Adrenal gland (tissue), 12 donors: ENCODE measurements around the gene MANSC4. TPM values are rescaled to one million over a fixed set of nuclear protein-coding genes. Genes with fewer than 3 reads are reported as not detected.
"Not testable (repeated sequence)": the region's sequence is repeated elsewhere in the genome, so short reads cannot be mapped to it uniquely, and the experiment has no call there.

Source experiments
- DNase-seq, 7 donors: peaks; one replicate each; pipeline ENCODE4 v3.0.0-alpha.2; 2019 to 2020
- H3K27ac ChIP-seq, 5 donors: fragments of 200-600 bp; sonication (generic) in 4 of 5; 1 replicate in 3 of 5; 2 replicates in 2 of 5; pipeline versions ENCODE4 v1.5.1 to v1.8.0; 2016 to 2020; ENCODE audit warnings: mild to moderate bottlenecking in 1 of 5
- H3K27me3 ChIP-seq: fragments of 200-600 bp; 2 replicates; pipeline ENCODE4 v1.8.0; 2021
- H3K36me3 ChIP-seq, 2 donors: fragments of 200-600 bp; replicated peaks in 1 of 2; 1 replicate in 1 of 2; 2 replicates in 1 of 2; pipeline versions ENCODE4 v1.5.1 to v1.8.0; 2018 to 2022
- H3K4me1 ChIP-seq, 2 donors: fragments of 200-600 bp; replicated peaks in 1 of 2; 1 replicate in 1 of 2; 2 replicates in 1 of 2; pipeline versions ENCODE4 v1.5.1 to v1.8.0; 2018 to 2021
- H3K4me3 ChIP-seq, 4 donors: fragments of 200-600 bp; sonication (generic) in 3 of 4; one replicate each; pipeline ENCODE4 v1.5.1; 2016 to 2018
- H3K9me3 ChIP-seq, 3 donors: fragments of 200-600 bp; sonication (generic) in 1 of 3; replicated peaks in 1 of 3; 1 replicate in 2 of 3; 2 replicates in 1 of 3; pipeline versions ENCODE4 v1.5.1 to v1.8.0; 2016 to 2021
- POLR2A ChIP-seq, 2 donors: fragments of 450-650 bp; IDR thresholded peaks; one replicate each; pipeline ENCODE4 v1.6.1; 2017; ENCODE audit warnings: antibody characterized with exemption in 2 of 2, mild to moderate bottlenecking in 2 of 2, moderate library complexity in 1 of 2
- WGBS, 4 donors: extraction: QIAGEN DNeasy Blood & Tissue Kit in 2 of 4; methylation state at CpG; one replicate each; pipeline versions ENCODE4 v1.1.5 to v1.1.7; 2013 to 2017; 5-methylcytosine and 5-hydroxymethylcytosine counted together
- intact Hi-C, 2 donors: fragments of 100-400 bp; cut with DNase I; formaldehyde crosslinking; loops; one replicate each; pipeline versions ENCODE4 v1.14.1 to v1.15.0; 2022 to 2023
- polyA plus RNA-seq, 3 donors: library from polyadenylated mRNA; stranded (reverse); fragments of 200-250 nt in 2 of 3; fragments of 350-450 nt in 1 of 3; fragmentation: Illumina TruSeq in 1 of 3; extraction: RNeasy Lipid Tissue Mini Kit (QIAGEN cat#74804) in 1 of 3; gene quantifications; one replicate each; pipeline ENCODE4 v1.2.3, GENCODE V29; 2013 to 2014
- total RNA-seq, 9 donors: library from RNA; depleted of rRNA in 4 of 9; stranded (reverse); fragments of >200 nt in 4 of 9; fragments of 120-200 nt in 1 of 9; fragmentation: NEBNext Ultra II Directional in 1 of 9; extraction: Animal tissue kit (Norgen Biotek cat#: 25700) in 1 of 9; gene quantifications; one replicate each; pipeline versions ENCODE4 v1.1.0 to v1.2.4, GENCODE V29; 2013 to 2023
- TF ChIP-seq, protein P1 (sequence below), 6 experiments: fragments of 450-650 bp in 4 of 6; fragments of 200-600 bp in 2 of 6; sonication (generic) in 1 of 6; IDR thresholded peaks; 1 replicate in 5 of 6; 2 replicates in 1 of 6; pipeline versions ENCODE4 v1.5.1 to v1.8.0; 2016 to 2021; ENCODE audit warnings: antibody characterized with exemption in 6 of 6, mild to moderate bottlenecking in 2 of 6, moderate library complexity in 1 of 6
- donor health status: healthy with polysubstance abuse.
- donor health status: Bipolar disorder and iron deficiency.
- donor health status: DM: yes; HTN: yes; CAD: no.
- donor health status: DM: no; HTN: no; CAD: no.
- donor health status: DM: no; HTN: no; CAD: no.
- donor health status: DM: yes; HTN: yes; CAD: no.

Gene MANSC4
- total and polyA plus RNA-seq, 12 donors = 0.07 to 0.11 TPM; not detected in 10

DNA sequence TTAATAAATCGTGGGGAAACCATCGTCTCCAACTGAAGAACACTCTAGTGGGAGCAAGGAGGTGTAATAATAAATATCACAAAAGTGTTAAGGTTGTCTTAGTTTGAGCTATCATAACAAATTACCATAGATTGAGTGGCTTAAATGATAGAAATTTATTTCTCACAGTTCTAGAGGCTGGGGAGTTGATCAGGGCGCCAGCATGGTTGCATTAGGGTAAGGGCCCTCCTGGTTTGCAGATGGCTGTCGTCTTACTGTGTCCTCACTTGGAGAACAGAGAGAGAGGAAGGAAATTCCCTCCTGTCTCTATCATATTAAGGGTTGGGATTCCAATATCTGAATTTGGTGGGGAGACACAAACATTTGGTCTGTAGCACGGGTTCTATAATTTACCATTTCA is 36.4 kb downstream of the MANSC4 start:
- Histone ChIP-seq H3K9me3 (no peaks in the 10 kb centered on the region), H3K36me3 (no peaks in the 10 kb centered on the region), H3K27me3 (no peaks in the 10 kb centered on the region), H3K4me3 (no peak overlapping the region), H3K4me1 (peaks cover 7 to 11% of the 10 kb centered on the region in 2 donors), H3K27ac (no peak overlapping the region)
- intact Hi-C loops = no loop called here
- TF ChIP-seq, protein P1, sequence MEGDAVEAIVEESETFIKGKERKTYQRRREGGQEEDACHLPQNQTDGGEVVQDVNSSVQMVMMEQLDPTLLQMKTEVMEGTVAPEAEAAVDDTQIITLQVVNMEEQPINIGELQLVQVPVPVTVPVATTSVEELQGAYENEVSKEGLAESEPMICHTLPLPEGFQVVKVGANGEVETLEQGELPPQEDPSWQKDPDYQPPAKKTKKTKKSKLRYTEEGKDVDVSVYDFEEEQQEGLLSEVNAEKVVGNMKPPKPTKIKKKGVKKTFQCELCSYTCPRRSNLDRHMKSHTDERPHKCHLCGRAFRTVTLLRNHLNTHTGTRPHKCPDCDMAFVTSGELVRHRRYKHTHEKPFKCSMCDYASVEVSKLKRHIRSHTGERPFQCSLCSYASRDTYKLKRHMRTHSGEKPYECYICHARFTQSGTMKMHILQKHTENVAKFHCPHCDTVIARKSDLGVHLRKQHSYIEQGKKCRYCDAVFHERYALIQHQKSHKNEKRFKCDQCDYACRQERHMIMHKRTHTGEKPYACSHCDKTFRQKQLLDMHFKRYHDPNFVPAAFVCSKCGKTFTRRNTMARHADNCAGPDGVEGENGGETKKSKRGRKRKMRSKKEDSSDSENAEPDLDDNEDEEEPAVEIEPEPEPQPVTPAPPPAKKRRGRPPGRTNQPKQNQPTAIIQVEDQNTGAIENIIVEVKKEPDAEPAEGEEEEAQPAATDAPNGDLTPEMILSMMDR (IDR thresholded peaks at IDR 0.05) = no peak
- TF ChIP-seq POLR2A (IDR thresholded peaks at IDR 0.05) = no peak
- WGBS, 4 donors = 96 to 99% (median 97%) methylated on average over 5 of the region's 5 CpGs
- DNase-seq = no peak

DNA sequence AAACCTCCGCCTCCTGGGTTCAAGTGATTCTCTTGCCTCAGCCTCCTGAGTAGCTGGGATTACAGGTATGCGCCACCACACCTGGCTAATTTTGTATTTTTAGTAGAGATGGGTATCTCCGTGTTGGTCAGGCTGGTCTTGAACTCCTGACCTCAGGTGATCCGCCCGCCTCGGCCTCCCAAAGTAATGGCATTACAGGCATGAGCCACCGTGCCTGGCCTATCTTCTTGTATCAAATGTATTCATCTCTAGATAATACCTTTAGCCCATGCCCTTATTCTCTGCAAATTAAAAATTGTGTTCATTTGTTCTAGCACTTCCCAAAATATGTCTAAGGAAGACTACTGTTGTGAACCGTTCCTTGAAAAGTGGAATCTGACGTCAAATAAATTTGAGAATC is 45.7 kb downstream of the MANSC4 start:
- WGBS, 4 donors = 88 to 94% (median 91%) methylated on average over 9 of the region's 9 CpGs

DNA sequence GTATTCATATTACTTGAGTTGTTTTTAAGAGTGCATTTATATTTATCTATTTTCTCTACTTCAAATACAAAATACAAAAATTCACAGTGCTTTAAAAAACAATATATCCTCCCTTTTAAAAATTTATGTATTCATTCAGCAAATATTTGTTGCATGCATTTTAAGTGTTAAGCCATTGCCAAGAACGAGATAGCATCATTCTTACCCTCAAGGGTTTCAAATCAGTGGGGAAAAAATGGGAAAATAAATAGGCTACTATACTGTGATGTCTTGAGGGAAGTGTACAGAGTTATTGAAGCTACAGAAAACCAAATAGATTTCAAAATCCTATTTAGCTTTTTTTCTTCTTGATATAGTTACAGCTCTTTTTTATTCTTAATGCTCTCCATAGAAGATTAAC is 46.2 kb downstream of the MANSC4 start:
- H3K4me1 ChIP-seq = no peaks in the 10 kb centered on the region
- H3K27me3 ChIP-seq = no peaks in the 10 kb centered on the region
- intact Hi-C loops = loop anchor here (5.0 to 10.0 kb wide), 3 partner anchors 81 to 209 kb away; no protein-coding TSS in a partner anchor
- no peak overlapping the region for H3K27ac ChIP-seq
- TF ChIP-seq POLR2A (IDR thresholded peaks at IDR 0.05) = no peak
- TF ChIP-seq, protein P1 (IDR thresholded peaks at IDR 0.05) = no peak
- WGBS, 4 donors = 91 to 97% (median 94%) methylated on average over 1 of the region's 1 CpG
- no peak overlapping the region for H3K4me3 ChIP-seq
- H3K36me3 ChIP-seq = peaks cover 0 to 15% of the 10 kb centered on the region in 2 donors
- no peak for DNase-seq
- H3K9me3 ChIP-seq = no peaks in the 10 kb centered on the region

More for the DNA sequence above, 45.7 kb downstream of the MANSC4 start:
- intact Hi-C loops = loop anchor here (5.0 to 10.0 kb wide), 3 partner anchors 80 to 208 kb away; no protein-coding TSS in a partner anchor
- H3K36me3 ChIP-seq = peaks cover 0 to 15% of the 10 kb centered on the region in 2 donors
- H3K27me3 ChIP-seq, H3K4me1 ChIP-seq, DNase-seq, H3K4me3 ChIP-seq, H3K27ac ChIP-seq, H3K9me3 ChIP-seq: not testable (repeated sequence)

DNA sequence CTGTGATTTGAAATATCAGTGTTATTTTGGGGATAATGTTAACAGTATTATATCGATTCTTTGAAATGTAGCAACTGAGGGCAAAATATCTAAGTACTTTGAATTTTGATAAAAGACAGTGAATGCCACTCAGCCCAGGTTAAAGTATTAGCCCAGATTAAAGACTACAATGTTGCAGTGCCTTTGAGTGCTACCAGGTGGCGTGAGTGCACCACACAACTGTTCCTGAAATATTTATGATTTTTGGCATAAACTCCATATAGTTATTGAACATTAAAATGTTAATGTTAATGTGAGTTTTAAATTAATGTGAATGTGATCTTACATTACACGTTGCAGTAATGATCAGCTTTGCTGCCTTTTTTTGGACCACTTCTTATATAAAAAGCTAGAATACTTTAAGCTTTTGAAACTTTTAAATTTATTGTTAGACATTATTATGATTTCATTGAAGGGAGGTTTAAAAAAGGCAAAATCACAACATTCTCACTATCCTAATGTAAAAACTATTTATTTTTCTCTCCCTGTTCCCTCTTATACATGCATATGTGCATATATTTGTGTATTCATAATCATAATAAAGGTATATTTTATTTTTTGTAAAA is 46.9 kb downstream of the MANSC4 start:
- peak in 4 of 7 donors; percentile 41 to 70 (median 46) for DNase-seq
- no peak for TF ChIP-seq POLR2A (IDR thresholded peaks at IDR 0.05)
- TF ChIP-seq, protein P1 (IDR thresholded peaks at IDR 0.05) = peak; percentile 63 to 90 (median 86)
- H3K4me1 ChIP-seq = no peaks in the 10 kb centered on the region
- no peak overlapping the region for H3K4me3 ChIP-seq
- no peak overlapping the region for H3K27ac ChIP-seq
- no peaks in the 10 kb centered on the region for H3K9me3 ChIP-seq
- WGBS, 4 donors = 29 to 38% (median 33%) methylated on average over 3 of the region's 3 CpGs
- H3K27me3 ChIP-seq = no peaks in the 10 kb centered on the region
- peaks cover 0 to 15% of the 10 kb centered on the region in 2 donors for H3K36me3 ChIP-seq
- intact Hi-C loops = loop anchor here (5.0 to 10.0 kb wide), 3 partner anchors 82 to 209 kb away; no protein-coding TSS in a partner anchor

DNA sequence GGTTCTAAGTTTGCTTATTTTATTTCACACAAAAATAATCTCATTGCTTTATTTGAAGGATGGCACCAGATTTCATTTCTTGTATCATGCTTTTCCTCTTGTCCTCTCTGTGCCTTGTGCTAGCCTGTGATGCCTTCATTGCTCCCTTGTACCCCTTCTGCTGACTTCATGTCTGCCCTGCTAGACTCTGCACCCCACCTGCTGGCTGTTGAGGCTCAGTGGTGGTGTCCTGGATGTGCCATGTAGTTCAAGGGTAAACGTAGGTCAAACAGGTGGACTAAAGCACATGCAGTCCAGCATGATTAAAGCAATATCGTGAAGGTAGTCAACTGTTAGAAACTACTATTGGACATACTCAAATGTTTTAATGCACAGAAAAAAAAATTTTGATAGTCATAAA is 47.8 kb downstream of the MANSC4 start:
- H3K9me3 ChIP-seq = no peaks in the 10 kb centered on the region
- intact Hi-C loops = loop anchor here (5.0 to 10.0 kb wide), 3 partner anchors 83 to 210 kb away; no protein-coding TSS in a partner anchor
- WGBS, 4 donors = 62 to 69% (median 64%) methylated on average over 2 of the region's 2 CpGs
- no peaks in the 10 kb centered on the region for H3K4me1 ChIP-seq
- TF ChIP-seq, protein P1 (IDR thresholded peaks at IDR 0.05) = peak in 1 of 6 experiments; percentile 5
- TF ChIP-seq POLR2A (IDR thresholded peaks at IDR 0.05) = no peak
- no peak for DNase-seq
- no peaks in the 10 kb centered on the region for H3K27me3 ChIP-seq
- H3K4me3 ChIP-seq = no peak overlapping the region
- H3K36me3 ChIP-seq = peaks cover 0 to 15% of the 10 kb centered on the region in 2 donors
- no peak overlapping the region for H3K27ac ChIP-seq
